Heart left ventricle (tissue), 13 donors: ENCODE results near the gene SORCS1.

Experiments used
- POLR2A ChIP-seq, 2 donors: fragments of 450-650 bp; IDR thresholded peaks; one replicate each; pipeline ENCODE4 v1.6.1; 2017; ENCODE audit warnings: antibody characterized with exemption in 2 of 2, mild to moderate bottlenecking in 2 of 2, moderate library complexity in 2 of 2
- TF ChIP-seq, protein P1 (sequence below), 12 donors: fragments of 200-600 bp; sonication (generic) in 4 of 12; IDR thresholded peaks; one replicate each; pipeline versions ENCODE4 v1.5.0 to v1.8.0; 2018 to 2022; ENCODE audit warnings: antibody characterized with exemption in 12 of 12, mild to moderate bottlenecking in 5 of 12
- donor health status: ischemic (EF 13 %, LVEDD 7.1; RV severe dilation, severe dysfunction).
- donor health status: DM: no; HTN: yes; CAD: no.
- donor health status: DM: no; HTN: no; CAD: no.
- donor health status: ischemic (EF 25% LVEDD 6.9; RV normal size, moderate dysfunction).
- donor health status: ischemic (EF 25% LVEDD 5.7; RV mildly dilated, moderate dysfunction).
- donor health status: ischemic (EF 35%, LVEDD 5.7; RV mildly dilated, moderate dysfunction).
- donor health status: nonischemic (EF 11% LVEDD 7.7; RV severe dilation, severe dysfunction).
- donor health status: DM: yes; HTN: yes; CAD: no.
- donor health status: PGD.
- donor health status: ischemic (EF 29% LVEDD 5.4; RV normal size, mild dysfunction).
- donor health status: nonischemic (EF 23%, LVEDD 6.1; RV moderate dilation, normal function).

DNA sequence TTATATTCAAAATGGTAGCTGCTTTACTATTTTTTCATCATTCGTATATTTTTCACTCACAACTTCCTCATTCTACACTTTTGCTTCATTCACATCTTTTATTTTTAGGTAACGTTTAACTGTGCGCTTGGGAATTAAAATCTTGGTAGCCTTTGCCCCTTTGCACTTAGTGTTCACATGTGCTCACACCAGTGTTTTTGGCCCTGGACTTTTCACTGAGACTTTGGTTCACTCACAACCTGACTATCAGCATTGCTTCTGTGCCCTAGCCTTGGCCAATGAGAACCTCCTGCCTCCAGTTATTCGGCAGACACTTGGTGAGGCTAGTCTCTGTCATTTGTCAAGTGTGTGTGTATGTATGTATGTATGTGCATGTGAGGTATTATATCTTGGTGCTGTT is 596.9 kb downstream of the SORCS1 start:
- TF ChIP-seq, protein P1, sequence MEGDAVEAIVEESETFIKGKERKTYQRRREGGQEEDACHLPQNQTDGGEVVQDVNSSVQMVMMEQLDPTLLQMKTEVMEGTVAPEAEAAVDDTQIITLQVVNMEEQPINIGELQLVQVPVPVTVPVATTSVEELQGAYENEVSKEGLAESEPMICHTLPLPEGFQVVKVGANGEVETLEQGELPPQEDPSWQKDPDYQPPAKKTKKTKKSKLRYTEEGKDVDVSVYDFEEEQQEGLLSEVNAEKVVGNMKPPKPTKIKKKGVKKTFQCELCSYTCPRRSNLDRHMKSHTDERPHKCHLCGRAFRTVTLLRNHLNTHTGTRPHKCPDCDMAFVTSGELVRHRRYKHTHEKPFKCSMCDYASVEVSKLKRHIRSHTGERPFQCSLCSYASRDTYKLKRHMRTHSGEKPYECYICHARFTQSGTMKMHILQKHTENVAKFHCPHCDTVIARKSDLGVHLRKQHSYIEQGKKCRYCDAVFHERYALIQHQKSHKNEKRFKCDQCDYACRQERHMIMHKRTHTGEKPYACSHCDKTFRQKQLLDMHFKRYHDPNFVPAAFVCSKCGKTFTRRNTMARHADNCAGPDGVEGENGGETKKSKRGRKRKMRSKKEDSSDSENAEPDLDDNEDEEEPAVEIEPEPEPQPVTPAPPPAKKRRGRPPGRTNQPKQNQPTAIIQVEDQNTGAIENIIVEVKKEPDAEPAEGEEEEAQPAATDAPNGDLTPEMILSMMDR (IDR thresholded peaks at IDR 0.05) = no peak
- TF ChIP-seq POLR2A (IDR thresholded peaks at IDR 0.05) = no peak
